RWPE1 (cell line): ENCODE data around the gene FPR1.

Experiments used
- CTCF ChIA-PET: fragments of 350-600 bp; sonication (Branson Sonifier 250); formaldehyde crosslinking; extraction: SDS; loops from one replicate; lab custom pipeline; 2021; lab: Yijun Ruan, JAX
- POLR2A ChIA-PET: fragments of 400-600 bp; formaldehyde crosslinking; extraction: SDS; loops from one replicate; lab custom pipeline; 2020; ENCODE audit warnings: antibody characterized with exemption; ENCODE audit not compliant: low non-redundant PET; lab: Yijun Ruan, JAX
- DNase-seq: peaks from one replicate; pipeline ENCODE4 v3.0.0; 2012; ENCODE audit warnings: low spot score
- H3K27ac ChIP-seq: fragments of 450-650 bp; 2 replicates; pipeline ENCODE4 v1.5.1; 2017
- TF ChIP-seq, protein P1 (sequence below): fragments of 450-650 bp; conservative IDR thresholded peaks from 2 replicates; pipeline ENCODE4 v1.5.1; 2017; ENCODE audit warnings: low read depth, mild to moderate bottlenecking

Gene FPR1

DNA sequence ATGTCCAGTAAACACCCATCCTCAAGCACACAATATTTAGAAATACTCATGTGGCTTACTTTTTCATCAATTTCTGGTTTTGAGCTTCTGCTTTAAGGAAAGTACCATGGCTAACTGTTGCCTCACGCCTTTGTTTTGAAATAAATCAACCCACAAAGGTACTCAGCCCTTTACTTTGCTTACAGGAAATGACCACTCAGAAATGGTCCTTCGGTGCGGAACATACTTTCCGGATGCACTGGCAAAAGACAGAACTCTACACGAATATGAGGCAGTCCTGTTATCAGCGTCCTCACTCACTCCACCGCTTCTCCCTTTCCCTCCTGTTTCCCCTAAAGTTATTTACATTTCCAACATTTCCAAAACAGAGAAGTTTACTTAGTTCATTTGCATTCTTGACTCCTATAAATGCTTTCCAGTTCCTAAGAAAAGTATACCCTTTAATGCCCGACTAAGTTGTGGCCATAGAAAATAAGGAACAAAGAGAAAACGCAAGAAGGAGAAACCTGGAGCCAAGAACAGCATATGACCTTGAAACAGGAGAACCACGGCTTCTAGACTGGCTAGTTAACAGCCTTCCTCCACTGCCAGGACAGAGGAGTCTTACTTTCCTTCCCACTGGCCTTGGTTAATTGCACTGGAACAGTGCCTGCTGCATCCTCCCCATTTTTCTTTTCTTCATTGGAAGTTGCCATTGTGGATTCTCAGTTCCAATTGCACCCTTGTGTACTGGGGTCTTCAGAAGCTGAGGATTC is 19.9 kb upstream of the FPR1 start:
- no peak overlapping the region for H3K27ac ChIP-seq
- CTCF ChIA-PET = no interaction called here
- TF ChIP-seq, protein P1, sequence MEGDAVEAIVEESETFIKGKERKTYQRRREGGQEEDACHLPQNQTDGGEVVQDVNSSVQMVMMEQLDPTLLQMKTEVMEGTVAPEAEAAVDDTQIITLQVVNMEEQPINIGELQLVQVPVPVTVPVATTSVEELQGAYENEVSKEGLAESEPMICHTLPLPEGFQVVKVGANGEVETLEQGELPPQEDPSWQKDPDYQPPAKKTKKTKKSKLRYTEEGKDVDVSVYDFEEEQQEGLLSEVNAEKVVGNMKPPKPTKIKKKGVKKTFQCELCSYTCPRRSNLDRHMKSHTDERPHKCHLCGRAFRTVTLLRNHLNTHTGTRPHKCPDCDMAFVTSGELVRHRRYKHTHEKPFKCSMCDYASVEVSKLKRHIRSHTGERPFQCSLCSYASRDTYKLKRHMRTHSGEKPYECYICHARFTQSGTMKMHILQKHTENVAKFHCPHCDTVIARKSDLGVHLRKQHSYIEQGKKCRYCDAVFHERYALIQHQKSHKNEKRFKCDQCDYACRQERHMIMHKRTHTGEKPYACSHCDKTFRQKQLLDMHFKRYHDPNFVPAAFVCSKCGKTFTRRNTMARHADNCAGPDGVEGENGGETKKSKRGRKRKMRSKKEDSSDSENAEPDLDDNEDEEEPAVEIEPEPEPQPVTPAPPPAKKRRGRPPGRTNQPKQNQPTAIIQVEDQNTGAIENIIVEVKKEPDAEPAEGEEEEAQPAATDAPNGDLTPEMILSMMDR = no peak
- POLR2A ChIA-PET = no interaction called here
- DNase-seq = no peak

DNA sequence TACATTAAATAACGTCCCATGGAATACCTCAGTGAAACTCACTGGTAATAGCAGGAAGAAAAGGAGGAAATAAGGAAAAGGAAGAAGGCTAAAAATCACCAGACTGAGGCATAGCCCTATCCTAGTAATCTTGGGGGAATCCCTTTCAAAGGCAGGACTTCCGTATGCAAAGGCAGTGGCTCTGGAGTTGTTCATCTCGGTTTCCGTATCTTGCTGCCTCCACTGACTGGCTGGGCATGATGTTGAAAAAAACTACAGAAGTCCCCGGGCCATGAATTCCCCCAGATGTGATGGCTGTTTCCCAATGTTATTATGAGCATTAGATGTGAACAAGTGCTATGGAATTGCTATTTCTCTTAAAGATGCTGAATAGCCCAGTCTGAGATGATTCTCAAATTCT is 14.8 kb upstream of the FPR1 start:
- TF ChIP-seq, protein P1 = no peak
- no peak overlapping the region for H3K27ac ChIP-seq
- ChIA-PET CTCF (no interaction called here), POLR2A (no interaction called here)
- DNase-seq = no peak

DNA sequence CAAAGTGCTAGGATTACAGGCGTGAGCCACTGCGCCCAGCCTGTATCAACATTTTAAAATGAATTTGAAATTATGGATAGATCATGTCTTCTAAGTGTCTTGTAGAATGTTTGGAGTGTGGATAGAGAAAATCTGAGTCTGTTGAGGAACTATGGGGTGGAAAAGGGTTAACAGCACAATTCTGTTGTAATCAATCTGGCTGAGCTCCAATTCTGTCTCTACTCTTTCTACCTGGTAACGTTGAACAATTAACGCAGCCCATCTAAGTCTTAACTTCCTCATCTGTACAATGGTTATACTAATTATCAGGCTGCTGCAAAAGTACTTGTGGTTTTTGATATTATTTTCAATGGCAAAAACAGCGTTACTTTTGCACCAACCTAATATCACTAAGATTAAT is 13.4 kb upstream of the FPR1 start:
- POLR2A ChIA-PET = no interaction called here
- H3K27ac ChIP-seq = no peak overlapping the region
- no peak for DNase-seq
- CTCF ChIA-PET = interaction anchor here (0.6 kb wide), 1 partner anchor 38 kb away, joined by 3 read pairs; no protein-coding TSS in a partner anchor
- TF ChIP-seq, protein P1 = no peak

DNA sequence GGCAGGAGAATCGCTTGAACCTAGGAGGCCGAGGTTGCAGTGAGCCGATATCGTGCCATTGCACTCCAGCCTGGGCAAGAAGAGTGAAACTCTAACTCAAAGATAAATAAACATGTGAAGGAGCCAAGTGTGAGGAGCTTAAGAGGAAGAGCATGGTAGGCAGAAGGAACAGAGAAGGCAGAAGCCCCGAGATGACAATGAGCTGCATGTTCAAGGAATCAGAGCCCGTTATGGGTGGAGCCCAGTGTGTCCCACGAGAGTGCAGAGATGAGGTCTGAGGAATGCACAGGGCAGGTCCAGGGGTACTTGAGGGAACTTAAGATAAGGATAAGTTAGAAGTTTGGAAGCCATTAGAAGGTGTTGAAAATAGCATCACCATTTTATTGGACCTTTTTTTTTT is 10.0 kb upstream of the FPR1 start:
- no peak for DNase-seq
- no peak overlapping the region for H3K27ac ChIP-seq
- TF ChIP-seq, protein P1 = no peak
- ChIA-PET CTCF (interaction anchor here (1.0 kb wide), 1 partner anchor 16 kb away, joined by 5 read pairs; no protein-coding TSS in a partner anchor), POLR2A (no interaction called here)

DNA sequence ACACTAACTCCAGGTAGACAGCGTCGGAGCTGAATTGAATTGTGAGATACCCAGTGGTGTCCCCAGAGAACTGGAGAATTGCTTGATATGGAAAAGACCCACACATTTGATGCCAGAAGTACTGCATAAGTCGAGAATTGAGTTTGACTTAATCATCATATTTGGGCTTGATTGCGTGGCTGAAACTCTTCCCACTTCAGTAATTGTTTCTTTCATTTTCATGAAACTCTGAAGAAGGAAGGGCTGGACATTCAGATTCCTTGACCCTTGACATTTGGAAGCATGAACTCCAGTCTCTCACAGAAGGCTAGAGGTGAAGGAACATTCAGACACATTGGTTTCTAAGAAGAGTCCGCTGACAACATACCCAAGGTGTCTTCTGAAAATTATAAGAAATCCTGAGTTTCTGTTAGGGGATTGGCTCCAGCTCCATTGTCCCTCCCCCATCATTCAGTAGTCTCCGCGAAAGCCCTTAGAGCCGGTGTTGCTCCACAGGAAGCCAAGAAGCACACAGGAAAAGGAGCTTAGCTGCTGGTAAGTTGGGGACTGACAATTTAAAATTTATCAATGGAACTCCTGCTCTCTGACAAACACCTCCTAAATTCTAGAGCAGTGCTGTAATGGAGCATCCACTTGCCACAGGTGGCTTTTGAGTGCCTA is 9.1 kb upstream of the FPR1 start, which contains the start of gene FPR2:
FPR2 (plus strand) TSS at position 484 of the 660 bp plus-strand sequence. CDS start 7,479 bp downstream, outside the sequence.
- ChIA-PET CTCF (no interaction called here), POLR2A (no interaction called here)
- TF ChIP-seq, protein P1 = no peak
- DNase-seq = no peak
- no peak within 1 kb of the TSS for H3K27ac ChIP-seq

DNA sequence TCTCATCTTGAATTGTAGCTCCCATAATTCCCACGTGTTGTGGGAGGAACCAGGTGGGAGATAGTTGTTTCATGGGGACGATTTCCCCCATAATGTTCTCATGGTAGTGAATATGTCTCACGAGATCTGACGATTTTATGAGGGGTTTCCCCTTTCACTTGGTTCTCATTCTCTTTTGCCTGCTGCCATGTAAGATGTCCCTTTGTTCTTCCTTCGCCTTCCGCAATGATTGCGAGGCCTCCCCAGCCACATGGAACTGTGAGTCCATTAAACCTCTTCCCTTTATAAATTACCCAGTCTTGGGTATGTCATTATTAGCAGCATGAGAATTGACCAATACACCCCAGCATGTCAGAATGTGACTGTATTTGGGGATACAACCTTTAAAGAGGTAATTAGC is 3.9 kb upstream of the FPR1 start:
- ChIA-PET CTCF (no interaction called here), POLR2A (no interaction called here)
- TF ChIP-seq, protein P1 = no peak
- no peak for DNase-seq
- H3K27ac ChIP-seq = no peak overlapping the region
